NCI-H128 (cell line): ENCODE results near the gene TMEM214.

Experiments
- DNase-seq: peaks from one replicate; lab custom pipeline; 2025; ENCODE audit not compliant: unreplicated experiment; lab: John Stamatoyannopoulos, UW

The TMEM214 gene

GRCh38 chr2:27032495-27033252 is at the start of gene TMEM214:
TMEM214 (plus strand) TSS chr2:27032965; CDS start chr2:27033016, 51 bp downstream.
- peak; percentile 71 for DNase-seq

GRCh38 chr2:26983746-26984145 is 49.0 kb upstream of the TMEM214 start:
- no peak for DNase-seq

DNA sequence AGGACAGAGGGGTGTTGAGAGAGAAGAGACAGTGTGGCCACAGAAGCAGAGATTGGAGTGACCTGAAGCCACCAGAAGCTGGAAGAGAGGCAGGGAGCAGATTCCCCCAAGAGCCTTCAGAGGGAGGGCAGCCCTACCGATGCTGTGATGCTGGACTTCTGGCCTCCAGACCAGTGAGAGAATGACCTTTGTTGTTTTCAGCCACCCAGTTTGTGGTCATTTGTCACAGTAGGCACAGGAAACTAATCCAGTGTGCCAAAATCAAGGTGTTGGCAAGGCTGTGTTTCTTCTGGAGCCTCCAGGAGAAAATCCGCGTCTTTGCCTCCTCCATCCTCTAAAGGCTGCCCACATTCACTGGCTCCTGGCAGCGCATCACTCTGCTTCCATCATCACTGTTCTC is 47.0 kb upstream of the TMEM214 start:
- DNase-seq = no peak

- DNase-seq = no peak
Measured at GRCh38 chr2:26986576-26986975, 46.2 kb upstream of the TMEM214 start.

GRCh38 chr2:26988058-26988860 is 44.5 kb upstream of the TMEM214 start:
- DNase-seq = no peak

DNA sequence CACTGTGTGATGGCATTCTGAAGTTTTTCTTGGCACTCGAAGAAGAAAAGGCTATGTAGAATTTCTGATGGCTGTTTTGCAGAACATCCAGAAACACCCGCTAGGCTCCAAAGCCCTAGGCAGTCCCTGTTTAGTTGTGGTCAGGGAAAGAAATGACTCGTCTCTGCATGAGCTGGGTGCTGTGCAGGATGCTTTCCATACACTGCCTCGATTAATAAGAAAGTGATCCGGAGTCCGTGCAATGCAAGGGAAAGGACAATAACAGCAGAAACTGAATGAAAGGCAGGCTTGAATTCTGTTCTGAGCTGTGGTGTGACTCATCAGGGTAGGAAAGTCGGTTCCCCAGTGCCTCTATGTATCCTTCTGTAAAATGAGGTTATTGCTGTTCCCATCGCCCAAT is 43.6 kb upstream of the TMEM214 start:
- DNase-seq = no peak

DNA sequence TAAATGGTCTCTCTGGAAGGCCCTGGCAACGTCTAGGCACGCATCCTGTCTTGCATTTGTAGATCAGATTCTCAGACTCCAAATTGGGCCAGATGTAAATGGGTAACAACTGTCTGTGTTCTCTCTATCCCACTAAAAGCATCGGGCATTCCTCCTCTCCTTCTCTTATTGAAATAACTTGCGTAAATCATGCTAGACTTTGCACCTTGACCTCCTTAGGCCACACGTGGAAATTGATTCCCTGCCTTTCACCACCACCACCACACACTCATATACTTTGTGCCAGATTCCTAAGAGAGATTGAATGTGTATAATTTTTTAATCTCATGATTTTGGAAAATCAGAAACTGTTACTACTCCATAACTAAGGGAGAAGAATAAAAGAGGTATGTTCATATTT is 41.0 kb upstream of the TMEM214 start:
- no peak for DNase-seq

GRCh38 chr2:26993768-26994167 is 39.0 kb upstream of the TMEM214 start:
- no peak for DNase-seq

DNA sequence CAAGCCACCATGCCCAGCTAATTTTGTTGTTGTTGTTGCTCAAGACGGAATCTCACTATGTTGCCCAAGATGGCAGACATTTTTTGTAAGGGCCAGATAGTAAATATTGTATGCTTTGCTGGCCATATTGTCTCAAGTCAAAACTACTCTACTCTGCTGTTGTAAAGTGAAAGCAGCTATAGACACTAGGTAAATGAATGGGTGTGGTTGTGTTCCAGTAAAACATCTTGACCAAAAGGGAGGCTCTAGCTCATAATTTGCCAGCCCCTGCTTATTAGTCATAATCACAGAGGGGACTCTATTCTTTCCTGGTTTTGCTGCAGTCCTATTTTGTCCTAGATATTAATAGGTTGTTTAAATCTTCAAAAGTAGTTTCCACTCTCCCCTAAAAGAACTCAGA is 37.8 kb upstream of the TMEM214 start:
- DNase-seq = no peak

GRCh38 chr2:26997394-26997793 is 35.4 kb upstream of the TMEM214 start:
- DNase-seq = no peak

DNA sequence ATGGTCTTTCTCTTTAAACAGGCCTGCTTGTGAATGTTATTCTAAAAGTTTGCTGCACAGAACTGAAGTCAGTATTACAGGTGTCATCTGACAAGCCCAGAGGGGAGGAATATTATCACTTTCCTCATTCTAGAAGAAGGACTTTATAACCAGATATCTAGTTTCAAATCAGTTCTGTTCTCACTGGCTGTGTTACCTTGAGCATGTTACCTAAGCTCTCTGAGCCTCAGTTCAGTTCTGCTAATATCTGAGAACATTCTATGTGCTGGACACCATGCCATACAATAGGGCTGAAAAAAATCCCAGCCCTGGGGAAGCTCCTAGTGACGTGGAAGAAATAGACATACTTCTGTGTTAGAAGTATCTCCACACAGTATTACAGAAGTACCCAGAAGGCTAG is 34.4 kb upstream of the TMEM214 start:
- no peak for DNase-seq

DNA sequence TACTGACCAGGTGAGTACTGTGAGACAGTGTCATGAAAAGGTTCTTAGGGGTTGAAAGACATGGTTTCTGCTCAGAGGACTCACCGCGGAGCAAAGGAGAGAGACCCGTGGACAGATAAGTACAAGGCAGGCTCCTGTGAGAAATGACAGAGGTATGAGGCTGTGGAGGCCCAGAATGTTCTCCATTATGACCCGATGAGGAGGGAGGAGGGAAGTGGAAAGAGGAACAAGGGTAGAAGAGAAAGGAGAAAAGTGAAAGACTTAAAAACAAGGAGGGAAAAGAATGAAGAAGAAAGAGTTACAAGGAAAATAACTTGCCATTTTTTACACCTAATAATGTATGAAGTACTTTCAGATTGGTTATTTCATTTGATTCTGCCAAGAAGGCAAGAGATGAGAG is 32.5 kb upstream of the TMEM214 start:
- no peak for DNase-seq

- DNase-seq = no peak
Measured at GRCh38 chr2:27000995-27001394, 31.8 kb upstream of the TMEM214 start.

GRCh38 chr2:27001950-27002349 is 30.8 kb upstream of the TMEM214 start:
- DNase-seq = no peak

DNA sequence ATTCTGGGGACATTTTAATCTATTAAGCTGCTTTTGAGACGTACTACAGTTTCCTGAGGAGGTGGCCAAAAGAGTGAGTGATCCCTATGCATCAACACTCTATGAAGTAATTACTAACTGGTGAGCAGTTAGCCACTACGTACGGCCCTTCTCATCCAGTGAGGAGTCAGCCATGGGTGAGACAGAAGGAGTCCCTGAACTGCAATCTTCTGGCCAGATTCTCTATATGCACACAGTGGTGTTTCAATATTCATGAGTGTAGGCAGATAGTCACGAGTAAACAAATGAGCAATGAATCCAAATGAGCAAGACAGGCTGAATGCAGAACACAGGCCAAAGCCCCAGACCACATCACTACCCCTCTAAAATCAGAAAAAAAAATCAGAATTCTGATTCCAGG is 29.8 kb upstream of the TMEM214 start:
- no peak for DNase-seq

DNA sequence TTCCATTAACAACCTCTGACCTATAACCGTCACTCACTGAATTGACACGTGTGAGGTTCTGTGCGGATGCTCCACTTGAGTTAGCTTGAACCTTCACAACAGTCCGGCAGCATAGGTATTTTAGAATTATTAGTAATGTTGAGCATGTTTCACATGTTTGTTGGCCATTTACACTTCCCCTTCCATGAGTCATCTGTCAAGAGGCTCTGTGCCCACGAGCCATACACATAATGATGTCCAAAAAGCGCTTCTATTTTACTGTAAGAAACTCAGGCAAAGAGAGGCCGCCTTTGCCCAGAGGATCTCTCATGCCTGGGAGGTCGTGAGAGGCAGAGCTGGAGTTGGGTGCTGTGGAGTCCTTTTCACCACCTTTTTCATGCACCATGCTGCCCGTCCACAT is 28.9 kb upstream of the TMEM214 start:
- no peak for DNase-seq

DNA sequence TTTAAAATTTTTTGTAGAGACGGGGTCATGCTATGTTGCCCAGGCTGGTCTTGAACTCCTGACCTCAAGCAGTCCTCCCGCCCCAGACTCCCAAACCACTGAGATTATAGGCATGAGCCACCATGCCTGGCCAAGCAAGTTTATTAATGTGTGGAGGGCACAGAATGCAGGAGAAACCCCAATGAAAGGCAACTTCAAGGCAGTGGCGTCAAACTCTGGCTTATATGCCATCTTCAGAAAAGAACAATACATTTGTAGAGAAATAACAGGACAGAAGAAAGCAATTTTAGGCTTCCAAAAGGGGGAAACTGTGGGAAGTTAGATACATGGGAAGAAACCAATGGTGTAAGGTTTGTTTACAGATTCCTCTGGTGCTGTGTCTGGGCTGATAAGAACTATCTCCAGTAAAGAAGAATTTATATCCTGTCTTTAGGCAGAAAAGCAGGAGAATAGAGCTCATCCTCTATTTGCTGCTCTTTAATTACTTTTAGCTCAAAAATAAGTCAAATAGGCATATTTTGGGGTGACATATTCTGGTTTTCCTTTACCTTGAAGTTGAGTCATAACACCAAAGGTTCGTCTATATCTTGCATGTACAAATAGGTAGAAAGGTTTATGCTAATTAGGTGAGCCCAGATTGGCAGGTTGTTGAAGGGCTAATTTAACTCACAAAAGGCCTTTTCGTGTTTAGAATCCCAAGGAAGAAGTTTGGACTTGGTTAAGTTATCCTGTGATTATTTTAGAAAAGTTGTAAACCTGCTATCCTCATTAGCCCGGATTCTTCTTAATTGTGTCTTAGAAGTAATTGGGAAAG is 26.0 kb upstream of the TMEM214 start:
- no peak for DNase-seq

GRCh38 chr2:27007416-27008374 is 25.1 kb upstream of the TMEM214 start:
- DNase-seq = no peak

- DNase-seq = no peak
Measured at GRCh38 chr2:27008678-27009077, 24.1 kb upstream of the TMEM214 start.

DNA sequence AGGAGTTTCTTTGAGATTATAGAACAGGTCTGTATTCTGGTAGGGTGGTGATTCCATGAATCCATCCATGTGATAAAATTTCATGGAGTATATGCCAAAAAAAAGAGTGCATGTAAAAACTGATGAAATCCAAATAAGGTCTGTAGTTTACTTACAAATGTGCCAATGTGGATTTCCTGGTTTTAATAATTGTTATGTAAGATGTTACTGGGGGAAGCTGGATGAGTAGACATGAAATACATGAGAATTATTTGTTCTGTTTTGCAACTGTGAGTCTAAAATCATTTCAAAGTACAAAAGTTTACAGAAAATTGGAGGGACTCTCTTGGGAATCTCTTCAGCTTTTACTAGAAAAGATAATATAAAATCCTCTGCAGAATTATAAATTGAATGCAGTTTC is 23.7 kb upstream of the TMEM214 start:
- DNase-seq = no peak
